ENCODE measurements around the gene ISM1. TPM values are rescaled to one million over a fixed set of nuclear protein-coding genes. Genes with fewer than 3 reads are reported as not detected.

ISM1 gene
- total RNA-seq, 1 donor from 2014 or later: 2.0 TPM

GRCh38 chr20:13249798-13250170 is 28.7 kb downstream of the ISM1 start:
- no peak for DNase-seq (ENCODE audit: low spot score)
- H3K9me3 Mint-ChIP-seq: peaks cover 6% of the 10 kb centered on the region
- peaks cover 10% of the 10 kb centered on the region for H3K36me3 Mint-ChIP-seq (ENCODE audit: low read depth)
- peaks cover 6% of the 10 kb centered on the region for H3K27me3 Mint-ChIP-seq (ENCODE audit: insufficient read depth)
- peaks cover 36% of the 10 kb centered on the region for H3K4me1 Mint-ChIP-seq (ENCODE audit: low read depth)
- no peak overlapping the region for H3K4me3 Mint-ChIP-seq
- H3K27ac Mint-ChIP-seq: no peak overlapping the region
- intact Hi-C loops (cut with micrococcal nuclease): loop anchor here (5.0 kb wide), 4 partner anchors 37 to 388 kb away; partner anchors contain the start of gene TASP1

GRCh38 chr20:13250251-13250650 is 29.2 kb downstream of the ISM1 start:
- Mint-ChIP-seq H3K4me3 (no peak overlapping the region), H3K27me3 (ENCODE audit: insufficient read depth) (peaks cover 7% of the 10 kb centered on the region), H3K27ac (no peak overlapping the region), H3K36me3 (ENCODE audit: low read depth) (peaks cover 10% of the 10 kb centered on the region), H3K9me3 (peaks cover 6% of the 10 kb centered on the region), H3K4me1 (ENCODE audit: low read depth) (peaks cover 36% of the 10 kb centered on the region)
- intact Hi-C loops (cut with micrococcal nuclease): no loop called here
- DNase-seq (ENCODE audit: low spot score): no peak

GRCh38 chr20:13251106-13251903 is 30.2 kb downstream of the ISM1 start:
- Mint-ChIP-seq H3K9me3 (peaks cover 6% of the 10 kb centered on the region), H3K27me3 (ENCODE audit: insufficient read depth) (peaks cover 7% of the 10 kb centered on the region), H3K27ac (no peak overlapping the region), H3K4me1 (ENCODE audit: low read depth) (peaks cover 33% of the 10 kb centered on the region), H3K36me3 (ENCODE audit: low read depth) (peaks cover 7% of the 10 kb centered on the region), H3K4me3 (no peak overlapping the region)
- DNase-seq (ENCODE audit: low spot score): no peak
- intact Hi-C loops (cut with micrococcal nuclease): no loop called here

GRCh38 chr20:13251904-13252297 is 30.8 kb downstream of the ISM1 start:
- no peak overlapping the region for H3K27ac Mint-ChIP-seq
- peaks cover 7% of the 10 kb centered on the region for H3K36me3 Mint-ChIP-seq (ENCODE audit: low read depth)
- H3K27me3 Mint-ChIP-seq (ENCODE audit: insufficient read depth): peaks cover 7% of the 10 kb centered on the region
- H3K4me1 Mint-ChIP-seq (ENCODE audit: low read depth): peaks cover 27% of the 10 kb centered on the region
- intact Hi-C loops (cut with micrococcal nuclease): no loop called here
- peaks cover 6% of the 10 kb centered on the region for H3K9me3 Mint-ChIP-seq
- no peak overlapping the region for H3K4me3 Mint-ChIP-seq
- no peak for DNase-seq (ENCODE audit: low spot score)

- H3K4me3 Mint-ChIP-seq: no peak overlapping the region
- H3K27ac Mint-ChIP-seq: no peak overlapping the region
- peaks cover 7% of the 10 kb centered on the region for H3K27me3 Mint-ChIP-seq (ENCODE audit: insufficient read depth)
- peaks cover 6% of the 10 kb centered on the region for H3K4me1 Mint-ChIP-seq (ENCODE audit: low read depth)
- H3K36me3 Mint-ChIP-seq (ENCODE audit: low read depth): peaks cover 6% of the 10 kb centered on the region
- DNase-seq (ENCODE audit: low spot score): no peak
- H3K9me3 Mint-ChIP-seq: peaks cover 6% of the 10 kb centered on the region
- intact Hi-C loops (cut with micrococcal nuclease): no loop called here
These were observed 34.3 kb downstream of the ISM1 start for GRCh38 chr20:13255356-13255755.

GRCh38 chr20:13256606-13257005 is 35.5 kb downstream of the ISM1 start:
- Mint-ChIP-seq H3K4me3 (no peak overlapping the region), H3K9me3 (peaks cover 1% of the 10 kb centered on the region), H3K4me1 (ENCODE audit: low read depth) (peaks cover under 1% of the 10 kb centered on the region), H3K27me3 (ENCODE audit: insufficient read depth) (peaks cover 3% of the 10 kb centered on the region), H3K36me3 (ENCODE audit: low read depth) (peaks cover under 1% of the 10 kb centered on the region), H3K27ac (no peak overlapping the region)
- DNase-seq (ENCODE audit: low spot score): no peak
- intact Hi-C loops (cut with micrococcal nuclease): no loop called here

- Mint-ChIP-seq H3K27me3 (ENCODE audit: insufficient read depth) (peaks cover 1% of the 10 kb centered on the region), H3K36me3 (ENCODE audit: low read depth) (no peaks in the 10 kb centered on the region), H3K4me3 (no peak overlapping the region), H3K9me3 (no peaks in the 10 kb centered on the region), H3K4me1 (ENCODE audit: low read depth) (no peaks in the 10 kb centered on the region), H3K27ac (no peak overlapping the region)
- DNase-seq (ENCODE audit: low spot score): no peak
- intact Hi-C loops (cut with micrococcal nuclease): no loop called here
These were observed 38.8 kb downstream of the ISM1 start for GRCh38 chr20:13259921-13260320.

- H3K36me3 Mint-ChIP-seq (ENCODE audit: low read depth): no peaks in the 10 kb centered on the region
- no peaks in the 10 kb centered on the region for H3K27me3 Mint-ChIP-seq (ENCODE audit: insufficient read depth)
- intact Hi-C loops (cut with micrococcal nuclease): no loop called here
- H3K4me1 Mint-ChIP-seq (ENCODE audit: low read depth): no peaks in the 10 kb centered on the region
- no peak overlapping the region for H3K4me3 Mint-ChIP-seq
- no peaks in the 10 kb centered on the region for H3K9me3 Mint-ChIP-seq
- no peak overlapping the region for H3K27ac Mint-ChIP-seq
- no peak for DNase-seq (ENCODE audit: low spot score)
These were observed 39.7 kb downstream of the ISM1 start for GRCh38 chr20:13260650-13261279.

GRCh38 chr20:13261460-13262301 is 40.6 kb downstream of the ISM1 start:
- Mint-ChIP-seq H3K27ac (no peak overlapping the region), H3K9me3 (no peaks in the 10 kb centered on the region), H3K36me3 (ENCODE audit: low read depth) (no peaks in the 10 kb centered on the region), H3K27me3 (ENCODE audit: insufficient read depth) (no peaks in the 10 kb centered on the region), H3K4me3 (no peak overlapping the region), H3K4me1 (ENCODE audit: low read depth) (no peaks in the 10 kb centered on the region)
- peak; percentile 20 for DNase-seq (ENCODE audit: low spot score)
- intact Hi-C loops (cut with micrococcal nuclease): loop anchor here (1.0 kb wide), 3 partner anchors 14 to 142 kb away; partner anchors contain the start of gene ISM1

- Mint-ChIP-seq H3K27me3 (ENCODE audit: insufficient read depth) (no peaks in the 10 kb centered on the region), H3K9me3 (no peaks in the 10 kb centered on the region), H3K27ac (no peak overlapping the region), H3K4me3 (no peak overlapping the region), H3K4me1 (ENCODE audit: low read depth) (no peaks in the 10 kb centered on the region), H3K36me3 (ENCODE audit: low read depth) (no peaks in the 10 kb centered on the region)
- DNase-seq (ENCODE audit: low spot score): no peak
- intact Hi-C loops (cut with micrococcal nuclease): loop anchor here (1.0 kb wide), 3 partner anchors 15 to 143 kb away; partner anchors contain the start of gene ISM1
These were observed 41.2 kb downstream of the ISM1 start for GRCh38 chr20:13262302-13262650.

GRCh38 chr20:13262671-13263360 is 41.7 kb downstream of the ISM1 start:
- no peaks in the 10 kb centered on the region for H3K4me1 Mint-ChIP-seq (ENCODE audit: low read depth)
- no peaks in the 10 kb centered on the region for H3K36me3 Mint-ChIP-seq (ENCODE audit: low read depth)
- H3K9me3 Mint-ChIP-seq: no peaks in the 10 kb centered on the region
- intact Hi-C loops (cut with micrococcal nuclease): loop anchor here (1.0 kb wide), 3 partner anchors 16 to 144 kb away; partner anchors contain the start of gene ISM1
- H3K4me3 Mint-ChIP-seq: no peak overlapping the region
- DNase-seq (ENCODE audit: low spot score): no peak
- no peaks in the 10 kb centered on the region for H3K27me3 Mint-ChIP-seq (ENCODE audit: insufficient read depth)
- H3K27ac Mint-ChIP-seq: no peak overlapping the region

GRCh38 chr20:13263451-13263850 is 42.4 kb downstream of the ISM1 start:
- no peaks in the 10 kb centered on the region for H3K9me3 Mint-ChIP-seq
- no peak overlapping the region for H3K27ac Mint-ChIP-seq
- no peak for DNase-seq (ENCODE audit: low spot score)
- H3K4me3 Mint-ChIP-seq: no peak overlapping the region
- peaks cover 1% of the 10 kb centered on the region for H3K27me3 Mint-ChIP-seq (ENCODE audit: insufficient read depth)
- H3K4me1 Mint-ChIP-seq (ENCODE audit: low read depth): no peaks in the 10 kb centered on the region
- no peaks in the 10 kb centered on the region for H3K36me3 Mint-ChIP-seq (ENCODE audit: low read depth)
- intact Hi-C loops (cut with micrococcal nuclease): no loop called here
